Fibroblast of lung (primary cell): ENCODE measurements around the gene NEK1. TPM values are rescaled to one million over a fixed set of nuclear protein-coding genes. Genes with fewer than 3 reads are reported as not detected.

ENCODE experiments used
- DNase-seq, 2 donors: peaks; one replicate each; pipeline versions ENCODE4 v3.0.0 to v3.0.0-alpha.2; 2010; ENCODE audit warnings: low read depth in 2 of 2
- H2AFZ ChIP-seq: 2 replicates; pipeline ENCODE4 v1.5.1; 2012; ENCODE audit warnings: low read length, control low read depth, inconsistent platforms
- H3K27ac ChIP-seq: 2 replicates; pipeline ENCODE4 v1.5.1; 2011; ENCODE audit warnings: low read length, control low read depth; ENCODE audit not compliant: insufficient read depth
- H3K27me3 ChIP-seq: 2 replicates; pipeline ENCODE4 v1.5.1; 2011; ENCODE audit warnings: mild to moderate bottlenecking, low read length; ENCODE audit not compliant: control insufficient read depth, insufficient read depth
- H3K36me3 ChIP-seq: 2 replicates; pipeline ENCODE4 v1.5.1; 2011; ENCODE audit warnings: low read length; ENCODE audit not compliant: control insufficient read depth, insufficient read depth
- H3K4me1 ChIP-seq: 2 replicates; pipeline ENCODE4 v1.5.1; 2011; ENCODE audit warnings: low read length; ENCODE audit not compliant: control insufficient read depth, insufficient read depth; ENCODE audit errors: extremely low read depth
- H3K4me2 ChIP-seq: 2 replicates; pipeline ENCODE4 v1.5.1; 2011; ENCODE audit warnings: low read length, control low read depth; ENCODE audit not compliant: insufficient read depth; ENCODE audit errors: extremely low read depth
- H3K4me3 ChIP-seq, 4 experiments: fragments of 200-600 bp in 1 of 4; sonication (generic) in 1 of 4; replicated peaks in 1 of 4; 2 replicates each; pipeline ENCODE4 v1.5.1; 2011 to 2016; ENCODE audit warnings: low read length in 4 of 4, low read depth in 3 of 4, mild to moderate bottlenecking in 3 of 4, control low read depth in 2 of 4, inconsistent platforms in 1 of 4, mixed read lengths in 1 of 4; ENCODE audit not compliant: insufficient read depth in 1 of 4; ENCODE audit errors: control extremely low read depth in 1 of 4
- H3K79me2 ChIP-seq: 2 replicates; pipeline ENCODE4 v1.5.1; 2012; ENCODE audit warnings: mild to moderate bottlenecking, low read length, inconsistent platforms; ENCODE audit not compliant: control insufficient read depth, insufficient read depth
- H3K9ac ChIP-seq: 2 replicates; pipeline ENCODE4 v1.5.1; 2011; ENCODE audit warnings: mild to moderate bottlenecking, low read length, control low read depth; ENCODE audit not compliant: insufficient read depth
- H3K9me3 ChIP-seq: 2 replicates; pipeline ENCODE4 v1.5.1; 2012; ENCODE audit warnings: low read depth, low read length; ENCODE audit not compliant: control insufficient read depth, insufficient read depth
- H4K20me1 ChIP-seq: 2 replicates; pipeline ENCODE4 v1.5.1; 2011; ENCODE audit warnings: low read length; ENCODE audit not compliant: control insufficient read depth, insufficient read depth; ENCODE audit errors: extremely low read depth
- EZH2 ChIP-seq: IDR thresholded peaks from 2 replicates; pipeline ENCODE4 v1.5.1; 2012; ENCODE audit warnings: low read length, control low read depth, mild to moderate bottlenecking; ENCODE audit errors: missing control alignments
- polyA plus RNA-seq, 2 donors: library from polyadenylated mRNA; depleted of rRNA in 1 of 2; stranded (reverse) in 1 of 2; unstranded in 1 of 2; fragments of >200 nt; gene quantifications; 2 replicates each; pipeline ENCODE4 v1.2.1, GENCODE V29; 2011 to 2012; ENCODE audit warnings: missing spikeins in 1 of 2
- total RNA-seq: library from RNA; depleted of rRNA; stranded (reverse); fragments of >200 nt; gene quantifications from 2 replicates; pipeline ENCODE4 v1.2.1, GENCODE V29; 2014
- TF ChIP-seq, protein P1 (sequence below), 2 donors: IDR thresholded peaks in 1 of 2; conservative IDR thresholded peaks in 1 of 2; 1 replicate in 1 of 2; 2 replicates in 1 of 2; pipeline ENCODE4 v1.5.1; 2011 to 2012; ENCODE audit warnings: low read length in 2 of 2, control low read depth in 1 of 2, inconsistent platforms in 1 of 2, low read depth in 1 of 2, mild to moderate bottlenecking in 1 of 2

NEK1 gene
- total and polyA plus RNA-seq, 2 donors (not counting 1 experiment from before 2014, with no cell fraction given): 8.6 to 17.0 TPM

DNA sequence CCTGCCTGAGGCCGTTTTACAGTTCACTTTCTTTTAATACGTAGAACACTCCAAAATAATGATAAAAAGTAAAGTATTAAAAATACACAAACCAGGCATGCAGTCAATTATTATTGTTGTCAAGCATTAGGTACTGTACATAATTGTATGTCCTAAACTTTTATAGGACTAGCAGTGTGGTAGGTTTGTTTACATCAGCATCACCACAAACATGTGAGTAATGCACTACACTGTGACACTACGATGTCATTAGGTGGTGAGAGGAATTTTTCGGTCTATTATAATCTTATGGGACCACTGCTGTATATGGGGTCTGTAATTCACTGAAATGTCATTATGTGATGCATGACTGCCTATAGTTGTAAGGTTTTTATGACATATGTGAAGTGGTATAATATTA, 192.1 kb downstream of the NEK1 start:
- TF ChIP-seq, protein P1, sequence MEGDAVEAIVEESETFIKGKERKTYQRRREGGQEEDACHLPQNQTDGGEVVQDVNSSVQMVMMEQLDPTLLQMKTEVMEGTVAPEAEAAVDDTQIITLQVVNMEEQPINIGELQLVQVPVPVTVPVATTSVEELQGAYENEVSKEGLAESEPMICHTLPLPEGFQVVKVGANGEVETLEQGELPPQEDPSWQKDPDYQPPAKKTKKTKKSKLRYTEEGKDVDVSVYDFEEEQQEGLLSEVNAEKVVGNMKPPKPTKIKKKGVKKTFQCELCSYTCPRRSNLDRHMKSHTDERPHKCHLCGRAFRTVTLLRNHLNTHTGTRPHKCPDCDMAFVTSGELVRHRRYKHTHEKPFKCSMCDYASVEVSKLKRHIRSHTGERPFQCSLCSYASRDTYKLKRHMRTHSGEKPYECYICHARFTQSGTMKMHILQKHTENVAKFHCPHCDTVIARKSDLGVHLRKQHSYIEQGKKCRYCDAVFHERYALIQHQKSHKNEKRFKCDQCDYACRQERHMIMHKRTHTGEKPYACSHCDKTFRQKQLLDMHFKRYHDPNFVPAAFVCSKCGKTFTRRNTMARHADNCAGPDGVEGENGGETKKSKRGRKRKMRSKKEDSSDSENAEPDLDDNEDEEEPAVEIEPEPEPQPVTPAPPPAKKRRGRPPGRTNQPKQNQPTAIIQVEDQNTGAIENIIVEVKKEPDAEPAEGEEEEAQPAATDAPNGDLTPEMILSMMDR (conservative IDR thresholded peaks at IDR 0.05 in 1 of 2, IDR thresholded peaks at IDR 0.05 in 1 of 2; ENCODE audit: low read depth in 1 of 2, low read length in 2 of 2): no peak
- no peak for TF ChIP-seq EZH2
- H3K27ac ChIP-seq: no peak overlapping the region
- peak in 1 of 2 donors; percentile 4 for DNase-seq

DNA sequence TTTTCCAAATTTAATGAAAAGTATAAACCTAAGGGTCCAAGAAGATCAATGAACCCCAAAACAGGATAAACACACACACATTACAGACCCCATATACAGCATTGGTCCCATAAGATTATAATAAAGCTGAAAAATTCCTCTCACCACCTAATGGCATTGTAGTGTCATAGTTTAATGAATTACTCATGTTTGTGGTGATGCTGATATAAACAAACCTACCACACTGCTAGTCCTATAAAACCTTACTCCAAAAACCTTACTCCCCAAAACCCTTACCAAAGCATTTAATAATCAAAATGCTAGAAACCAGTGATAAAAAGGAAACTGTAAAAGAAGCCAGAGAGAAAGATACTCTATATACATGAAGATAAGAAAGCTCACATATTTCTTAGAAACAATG, 193.5 kb downstream of the NEK1 start:
- peak in 1 of 2 donors; percentile 32 for DNase-seq
- H3K27me3 ChIP-seq: no peaks in the 10 kb centered on the region
- H3K4me3 ChIP-seq: no peak overlapping the region
- H2AFZ ChIP-seq: no peak overlapping the region
- H3K9me3 ChIP-seq: no peaks in the 10 kb centered on the region
- no peaks in the 10 kb centered on the region for H3K4me1 ChIP-seq
- no peaks in the 10 kb centered on the region for H4K20me1 ChIP-seq
- no peaks in the 10 kb centered on the region for H3K36me3 ChIP-seq
- H3K4me2 ChIP-seq: no peak overlapping the region
- H3K79me2 ChIP-seq: no peaks in the 10 kb centered on the region
- TF ChIP-seq, protein P1 (conservative IDR thresholded peaks at IDR 0.05 in 1 of 2, IDR thresholded peaks at IDR 0.05 in 1 of 2; ENCODE audit: low read depth in 1 of 2, low read length in 2 of 2): no peak
- no peak for TF ChIP-seq EZH2
- H3K27ac ChIP-seq: no peak overlapping the region
- no peak overlapping the region for H3K9ac ChIP-seq

More for the DNA sequence above, 192.1 kb downstream of the NEK1 start:
- Histone ChIP-seq H3K4me3 (no peak overlapping the region), H3K4me1 (no peaks in the 10 kb centered on the region), H3K36me3 (no peaks in the 10 kb centered on the region), H3K9me3 (no peaks in the 10 kb centered on the region), H4K20me1 (no peaks in the 10 kb centered on the region), H3K9ac (no peak overlapping the region), H2AFZ (no peak overlapping the region), H3K27me3 (no peaks in the 10 kb centered on the region), H3K4me2 (no peak overlapping the region), H3K79me2 (no peaks in the 10 kb centered on the region)

DNA sequence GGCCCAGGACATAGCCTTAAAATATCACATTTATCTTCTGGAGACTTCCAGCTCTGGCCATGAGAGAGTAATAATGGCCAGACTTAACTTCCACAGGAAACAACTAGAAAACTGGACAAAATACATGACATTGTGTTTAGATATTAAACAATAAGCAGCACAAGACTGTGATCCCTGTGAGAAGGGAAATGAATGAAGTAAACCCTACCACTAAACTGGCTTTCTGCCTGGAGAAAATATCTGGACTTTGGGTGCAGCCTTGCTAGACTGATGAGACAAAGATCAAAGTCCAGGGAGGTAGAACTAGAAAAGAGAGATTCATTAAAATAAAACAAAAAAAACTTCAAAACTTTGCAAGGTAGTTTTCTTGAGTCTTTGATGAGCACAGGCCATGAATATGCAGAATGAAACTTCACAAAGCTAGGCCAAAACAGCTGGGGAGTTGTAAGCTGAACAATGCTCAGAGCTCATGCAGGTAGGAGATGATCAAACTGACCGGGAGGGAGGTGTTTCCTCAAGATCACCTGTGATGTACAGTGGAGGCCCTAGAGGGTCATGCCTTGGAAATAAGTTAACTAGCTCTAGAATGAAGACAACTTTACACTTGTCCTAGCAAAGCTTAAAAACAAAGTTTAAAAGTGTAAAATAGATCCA, 194.6 kb downstream of the NEK1 start:
- H3K4me3 ChIP-seq: no peak overlapping the region
- no peaks in the 10 kb centered on the region for H3K9me3 ChIP-seq
- no peaks in the 10 kb centered on the region for H3K27me3 ChIP-seq
- no peaks in the 10 kb centered on the region for H3K4me1 ChIP-seq
- TF ChIP-seq EZH2: no peak
- TF ChIP-seq, protein P1 (conservative IDR thresholded peaks at IDR 0.05 in 1 of 2, IDR thresholded peaks at IDR 0.05 in 1 of 2; ENCODE audit: low read depth in 1 of 2, low read length in 2 of 2): no peak
- DNase-seq: peak in 1 of 2 donors; percentile 18
- no peak overlapping the region for H3K9ac ChIP-seq
- H3K4me2 ChIP-seq: no peak overlapping the region
- H2AFZ ChIP-seq: no peak overlapping the region
- no peaks in the 10 kb centered on the region for H3K36me3 ChIP-seq
- no peaks in the 10 kb centered on the region for H4K20me1 ChIP-seq
- no peak overlapping the region for H3K27ac ChIP-seq
- H3K79me2 ChIP-seq: no peaks in the 10 kb centered on the region
